COLO668 (cell line): ENCODE data around the gene CLIC6.
A peak's percentile ranks its signal among the peaks of the same experiment; 100 is the strongest.
"Not testable (repeated sequence)": the region's sequence is repeated elsewhere in the genome, so short reads cannot be mapped to it uniquely, and the experiment has no call there.

Experiments used
- DNase-seq: peaks from one replicate; lab custom pipeline; 2025; ENCODE audit not compliant: unreplicated experiment; lab: John Stamatoyannopoulos, UW

The CLIC6 gene

GRCh38 chr21:34691390-34692032 is 22.7 kb downstream of the CLIC6 start:
- DNase-seq = no peak

- no peak for DNase-seq
These were observed 23.7 kb downstream of the CLIC6 start for GRCh38 chr21:34692458-34693020.

- DNase-seq = peak; percentile 40
These were observed 24.5 kb downstream of the CLIC6 start for GRCh38 chr21:34693192-34693810.

GRCh38 chr21:34695434-34695833 is 26.6 kb downstream of the CLIC6 start:
- no peak for DNase-seq

GRCh38 chr21:34696121-34696520 is 27.3 kb downstream of the CLIC6 start:
- no peak for DNase-seq

GRCh38 chr21:34697826-34698225 is 29.0 kb downstream of the CLIC6 start:
- no peak for DNase-seq

GRCh38 chr21:34698270-34699015 is 29.6 kb downstream of the CLIC6 start:
- no peak for DNase-seq

- no peak for DNase-seq
These were observed 31.8 kb downstream of the CLIC6 start for GRCh38 chr21:34700605-34701004.

GRCh38 chr21:34701726-34702125 is 32.9 kb downstream of the CLIC6 start:
- no peak for DNase-seq

GRCh38 chr21:34702341-34703170 is 33.8 kb downstream of the CLIC6 start:
- DNase-seq = no peak

GRCh38 chr21:34703571-34703970 is 34.8 kb downstream of the CLIC6 start:
- no peak for DNase-seq

GRCh38 chr21:34704119-34704518 is 35.3 kb downstream of the CLIC6 start:
- no peak for DNase-seq

- no peak for DNase-seq
These were observed 36.2 kb downstream of the CLIC6 start for GRCh38 chr21:34705011-34705410.

GRCh38 chr21:34706337-34706736 is 37.5 kb downstream of the CLIC6 start:
- DNase-seq = no peak

GRCh38 chr21:34707876-34708325 is 39.1 kb downstream of the CLIC6 start:
- DNase-seq = no peak

- no peak for DNase-seq
These were observed 44.8 kb downstream of the CLIC6 start for GRCh38 chr21:34713621-34714020.

- no peak for DNase-seq
These were observed 46.7 kb downstream of the CLIC6 start for GRCh38 chr21:34715518-34715917.

GRCh38 chr21:34715985-34716596 is 47.3 kb downstream of the CLIC6 start:
- no peak for DNase-seq

- not testable (repeated sequence) for DNase-seq
These were observed 49.7 kb downstream of the CLIC6 start for GRCh38 chr21:34718529-34718928.

- peak; percentile 14 for DNase-seq
These were observed 54.0 kb downstream of the CLIC6 start for GRCh38 chr21:34722684-34723300.
